Endodermal cell (in vitro differentiated cells): Measurements from ENCODE around the gene HIC1. TPM values are rescaled to one million over a fixed set of nuclear protein-coding genes. Genes with fewer than 3 reads are reported as not detected.

Experiments used
- DNase-seq: peaks from one replicate; pipeline ENCODE4 v3.0.0-alpha.2; 2017
- H3K27ac ChIP-seq: 2 replicates; pipeline ENCODE4 v1.5.1; 2013; ENCODE audit warnings: mild to moderate bottlenecking, low read depth, low read length, moderate library complexity
- H3K27me3 ChIP-seq: 2 replicates; pipeline ENCODE4 v1.6.1; 2013; ENCODE audit warnings: mild to moderate bottlenecking, low read length, moderate library complexity; ENCODE audit not compliant: insufficient read depth, control insufficient read depth, poor library complexity, severe bottlenecking
- H3K36me3 ChIP-seq: 2 replicates; pipeline ENCODE4 v1.7.0; 2013; ENCODE audit warnings: mild to moderate bottlenecking, low read length, moderate library complexity; ENCODE audit not compliant: control insufficient read depth, insufficient read depth
- H3K4me1 ChIP-seq: one replicate; pipeline ENCODE4 v1.7.0; 2013; ENCODE audit warnings: low read length; ENCODE audit not compliant: control insufficient read depth, insufficient read depth
- H3K4me3 ChIP-seq: 2 replicates; pipeline ENCODE4 v1.5.1; 2013; ENCODE audit warnings: mild to moderate bottlenecking, low read length, moderate library complexity
- H3K9ac ChIP-seq: 2 replicates; pipeline ENCODE4 v1.6.1; 2013; ENCODE audit warnings: mild to moderate bottlenecking, low read length, moderate library complexity; ENCODE audit not compliant: poor library complexity, severe bottlenecking; ENCODE audit errors: extremely low read depth
- H3K9me3 ChIP-seq: 2 replicates; pipeline ENCODE4 v1.6.1; 2013; ENCODE audit warnings: mild to moderate bottlenecking, low read length, moderate library complexity; ENCODE audit not compliant: control insufficient read depth
- H3K27ac Mint-ChIP-seq: 2 replicates; pipeline ENCODE4 v1.8.0; 2020; ENCODE audit warnings: mixed read lengths
- H3K27me3 Mint-ChIP-seq: 2 replicates; pipeline ENCODE4 v1.8.0; 2021; ENCODE audit warnings: mild to moderate bottlenecking, mixed read lengths; ENCODE audit not compliant: insufficient read depth
- H3K36me3 Mint-ChIP-seq: 2 replicates; pipeline ENCODE4 v1.8.0; 2020; ENCODE audit warnings: low read depth, mixed read lengths
- H3K4me1 Mint-ChIP-seq: 2 replicates; pipeline ENCODE4 v1.8.0; 2020; ENCODE audit warnings: mixed read lengths
- H3K4me3 Mint-ChIP-seq: 2 replicates; pipeline ENCODE4 v1.8.0; 2020; ENCODE audit warnings: mild to moderate bottlenecking, moderate library complexity, mixed read lengths
- H3K9me3 Mint-ChIP-seq: 2 replicates; pipeline ENCODE4 v1.8.0; 2020; ENCODE audit warnings: mild to moderate bottlenecking, mixed read lengths
- CTCF ChIP-seq: fragments of 200-600 bp; sonication (generic); conservative IDR thresholded peaks from 2 replicates; pipeline ENCODE4 v1.5.0; 2021; ENCODE audit warnings: antibody characterized with exemption, mild to moderate bottlenecking
- WGBS, 2 experiments: methylation state at CpG; one replicate each; pipeline versions ENCODE4 v1.1.5 to v1.1.7; 2013; ENCODE audit warnings: missing lambda C conversion rate in 2 of 2, mixed read lengths in 1 of 2; ENCODE audit not compliant: insufficient coverage in 1 of 2, insufficient read length in 1 of 2; 5-methylcytosine and 5-hydroxymethylcytosine counted together
- total RNA-seq, 2 donors: library from RNA; stranded (reverse); fragmentation: NEBNext Ultra II Directional in 1 of 2; extraction: Animal tissue kit (Norgen Biotek cat#: 25700) in 1 of 2; gene quantifications; 2 replicates in 1 of 2; 3 replicates in 1 of 2; pipeline ENCODE4 v1.2.1, GENCODE V29; 2021

HIC1 gene
- total RNA-seq, 2 donors from 2014 or later: 0.13 to 0.57 TPM

GRCh38 chr17:2050300-2051060 is 4.4 kb upstream of the HIC1 start:
- WGBS, 2 experiments: 2 to 4% methylated on average over 22 to 88 of the region's 88 CpGs
- H3K4me3 Mint-ChIP-seq: peak overlapping the region; percentile 25
- H3K27me3 Mint-ChIP-seq: peaks cover 69% of the 10 kb centered on the region
- Histone ChIP-seq H3K4me3 (peak overlapping the region; percentile 29), H3K4me1 (peaks cover 2% of the 10 kb centered on the region), H3K27ac (no peak overlapping the region), H3K9me3 (no peaks in the 10 kb centered on the region), H3K27me3 (peaks cover 48% of the 10 kb centered on the region), H3K36me3 (peaks cover 4% of the 10 kb centered on the region), H3K9ac (no peak overlapping the region)
- peaks cover 1% of the 10 kb centered on the region for H3K9me3 Mint-ChIP-seq
- peaks cover 12% of the 10 kb centered on the region for H3K4me1 Mint-ChIP-seq
- no peak overlapping the region for H3K27ac Mint-ChIP-seq
- H3K36me3 Mint-ChIP-seq: no peaks in the 10 kb centered on the region
- peak; percentile 92 for DNase-seq
- TF ChIP-seq CTCF: peak; percentile 40

GRCh38 chr17:2051061-2051932 is 3.6 kb upstream of the HIC1 start:
- H3K27ac ChIP-seq: no peak overlapping the region
- H3K36me3 ChIP-seq: peaks cover 4% of the 10 kb centered on the region
- no peak overlapping the region for H3K9ac ChIP-seq
- DNase-seq: peak; percentile 77
- H3K36me3 Mint-ChIP-seq: no peaks in the 10 kb centered on the region
- no peaks in the 10 kb centered on the region for H3K9me3 ChIP-seq
- 1 to 8% methylated on average over 23 to 81 of the region's 81 CpGs for WGBS, 2 experiments
- peaks cover 12% of the 10 kb centered on the region for H3K4me1 Mint-ChIP-seq
- peaks cover 1% of the 10 kb centered on the region for H3K9me3 Mint-ChIP-seq
- H3K27me3 ChIP-seq: peaks cover 55% of the 10 kb centered on the region
- TF ChIP-seq CTCF: no peak
- H3K27ac Mint-ChIP-seq: no peak overlapping the region
- peaks cover 66% of the 10 kb centered on the region for H3K27me3 Mint-ChIP-seq
- H3K4me3 ChIP-seq: no peak overlapping the region
- peaks cover 2% of the 10 kb centered on the region for H3K4me1 ChIP-seq
- H3K4me3 Mint-ChIP-seq: peak overlapping the region; percentile 25

GRCh38 chr17:2051933-2052559 is 2.9 kb upstream of the HIC1 start:
- H3K36me3 ChIP-seq: peaks cover 4% of the 10 kb centered on the region
- Mint-ChIP-seq H3K4me3 (no peak overlapping the region), H3K27me3 (peaks cover 65% of the 10 kb centered on the region), H3K27ac (no peak overlapping the region), H3K4me1 (peaks cover 12% of the 10 kb centered on the region), H3K9me3 (peaks cover 1% of the 10 kb centered on the region), H3K36me3 (no peaks in the 10 kb centered on the region)
- no peak overlapping the region for H3K4me3 ChIP-seq
- WGBS, 2 experiments: 51 to 57% methylated on average over 7 to 14 of the region's 14 CpGs
- peaks cover 62% of the 10 kb centered on the region for H3K27me3 ChIP-seq
- H3K4me1 ChIP-seq: peaks cover 2% of the 10 kb centered on the region
- no peaks in the 10 kb centered on the region for H3K9me3 ChIP-seq
- no peak overlapping the region for H3K9ac ChIP-seq
- H3K27ac ChIP-seq: no peak overlapping the region
- TF ChIP-seq CTCF: no peak
- DNase-seq: peak; percentile 62
